Neural progenitor cell (in vitro differentiated cells): ENCODE data around the gene FAM110C. TPM values are rescaled to one million over a fixed set of nuclear protein-coding genes. Genes with fewer than 3 reads are reported as not detected.
A peak's percentile ranks its signal among the peaks of the same experiment; 100 is the strongest.
"Not testable (repeated sequence)": the region's sequence is repeated elsewhere in the genome, so short reads cannot be mapped to it uniquely, and the experiment has no call there.

Experiments
- DNase-seq: peaks from one replicate; pipeline ENCODE4 v3.0.0-alpha.2; 2016; ENCODE audit warnings: low spot score
- H2AFZ ChIP-seq: fragments of 200-600 bp; sonication (generic); replicated peaks from 2 replicates; pipeline ENCODE4 v1.6.1; 2016; ENCODE audit warnings: antibody characterized with exemption
- H3F3A ChIP-seq: fragments of 200-600 bp; sonication (generic); 2 replicates; pipeline ENCODE4 v1.6.1; 2016; ENCODE audit warnings: antibody characterized with exemption, low read depth
- H3K27ac ChIP-seq: fragments of 200-600 bp; sonication (generic); 2 replicates; pipeline ENCODE4 v1.5.1; 2016; ENCODE audit warnings: mild to moderate bottlenecking
- H3K27me3 ChIP-seq: fragments of 200-600 bp; sonication (generic); 2 replicates; pipeline ENCODE4 v1.6.1; 2016; ENCODE audit warnings: mild to moderate bottlenecking, moderate library complexity
- H3K36me3 ChIP-seq: fragments of 200-600 bp; sonication (generic); 2 replicates; pipeline ENCODE4 v1.5.1; 2016
- H3K4me1 ChIP-seq: fragments of 200-600 bp; sonication (generic); 2 replicates; pipeline ENCODE4 v1.6.1; 2016; ENCODE audit warnings: mixed run types
- H3K4me2 ChIP-seq: fragments of 200-600 bp; sonication (generic); 2 replicates; pipeline ENCODE4 v1.6.1; 2016
- H3K4me3 ChIP-seq: fragments of 200-600 bp; sonication (generic); 2 replicates; pipeline ENCODE4 v1.5.1; 2016
- H3K79me2 ChIP-seq: fragments of 200-600 bp; sonication (generic); 2 replicates; pipeline ENCODE4 v1.6.1; 2016; ENCODE audit warnings: low read depth
- H3K9ac ChIP-seq: fragments of 200-600 bp; sonication (generic); 2 replicates; pipeline ENCODE4 v1.6.1; 2016
- H3K9me3 ChIP-seq: fragments of 200-600 bp; sonication (generic); 2 replicates; pipeline ENCODE4 v1.5.1; 2016; ENCODE audit warnings: low read depth
- H4K20me1 ChIP-seq: fragments of 200-600 bp; sonication (generic); 2 replicates; pipeline ENCODE4 v1.6.1; 2016; ENCODE audit warnings: low read depth
- H3K27ac Mint-ChIP-seq: 3 replicates; pipeline ENCODE4 v1.8.0; 2021; ENCODE audit warnings: mixed read lengths
- H3K27me3 Mint-ChIP-seq: 2 replicates; pipeline ENCODE4 v1.8.0; 2022; ENCODE audit warnings: low read depth, mild to moderate bottlenecking, inconsistent platforms, moderate library complexity, mixed read lengths; ENCODE audit not compliant: insufficient read depth
- H3K36me3 Mint-ChIP-seq: 3 replicates; pipeline ENCODE4 v1.8.0; 2021; ENCODE audit warnings: mixed read lengths
- H3K4me1 Mint-ChIP-seq: 3 replicates; pipeline ENCODE4 v1.8.0; 2021; ENCODE audit warnings: mixed read lengths
- H3K4me3 Mint-ChIP-seq: 3 replicates; pipeline ENCODE4 v1.8.0; 2021; ENCODE audit warnings: mild to moderate bottlenecking, moderate library complexity, mixed read lengths
- H3K9me3 Mint-ChIP-seq: 3 replicates; pipeline ENCODE4 v1.8.0; 2020; ENCODE audit warnings: mixed read lengths
- CTCF ChIP-seq: fragments of 200-600 bp; sonication (generic); IDR thresholded peaks from 2 replicates; pipeline ENCODE4 v1.5.1; 2017; ENCODE audit warnings: antibody characterized with exemption, mild to moderate bottlenecking
- EZH2 ChIP-seq: fragments of 200-600 bp; sonication (generic); IDR thresholded peaks from 2 replicates; pipeline ENCODE4 v1.6.1; 2017; ENCODE audit warnings: antibody characterized with exemption, mild to moderate bottlenecking, moderate library complexity
- EZH2phosphoT487 ChIP-seq: fragments of 200-600 bp; sonication (generic); IDR thresholded peaks from 2 replicates; pipeline ENCODE4 v1.6.1; 2017; ENCODE audit warnings: antibody characterized with exemption
- total RNA-seq: library from RNA; depleted of rRNA; stranded (reverse); fragments of >200 nt; gene quantifications from 2 replicates; pipeline ENCODE4 v1.2.3, GENCODE V29; 2015; ENCODE audit warnings: low replicate concordance

Gene FAM110C
- total RNA-seq, 1 donor from 2014 or later, result 0.65 TPM

DNA sequence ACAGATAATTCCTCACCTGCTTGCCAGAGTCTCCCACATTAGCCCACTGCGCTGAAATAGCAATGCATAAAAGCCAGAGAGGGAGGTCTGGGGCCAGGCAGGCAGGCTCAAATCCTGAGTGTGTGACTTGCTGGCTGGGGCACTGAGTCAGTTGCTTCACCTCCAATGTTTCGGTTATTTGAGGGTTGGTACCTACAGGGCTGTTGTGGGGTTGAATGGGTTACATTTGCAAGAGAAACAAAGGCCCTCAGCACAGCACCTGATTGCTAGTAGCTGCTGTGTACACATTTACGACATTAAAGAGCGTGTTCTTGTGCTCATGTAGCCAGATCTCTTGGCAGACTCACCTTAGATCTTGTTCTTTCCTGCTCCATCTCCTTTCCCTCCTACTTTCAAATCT, 34.1 kb upstream of the FAM110C start:
- Mint-ChIP-seq H3K27me3 (peaks cover 4% of the 10 kb centered on the region), H3K9me3 (peaks cover 3% of the 10 kb centered on the region), H3K4me1 (no peaks in the 10 kb centered on the region), H3K27ac (no peak overlapping the region), H3K36me3 (peaks cover 2% of the 10 kb centered on the region), H3K4me3 (no peak overlapping the region)
- no peak overlapping the region for H3K4me2 ChIP-seq
- H3K4me1 ChIP-seq, result no peaks in the 10 kb centered on the region
- no peak overlapping the region for H3K9ac ChIP-seq
- peak overlapping the region; percentile 26 for H2AFZ ChIP-seq
- no peaks in the 10 kb centered on the region for H3K9me3 ChIP-seq
- no peaks in the 10 kb centered on the region for H3F3A ChIP-seq
- H3K79me2 ChIP-seq, result no peaks in the 10 kb centered on the region
- H3K27ac ChIP-seq, result no peak overlapping the region
- no peak for DNase-seq
- no peaks in the 10 kb centered on the region for H3K27me3 ChIP-seq
- no peaks in the 10 kb centered on the region for H4K20me1 ChIP-seq
- H3K4me3 ChIP-seq, result no peak overlapping the region
- H3K36me3 ChIP-seq, result no peaks in the 10 kb centered on the region
- no peak for TF ChIP-seq EZH2
- no peak for TF ChIP-seq CTCF

DNA sequence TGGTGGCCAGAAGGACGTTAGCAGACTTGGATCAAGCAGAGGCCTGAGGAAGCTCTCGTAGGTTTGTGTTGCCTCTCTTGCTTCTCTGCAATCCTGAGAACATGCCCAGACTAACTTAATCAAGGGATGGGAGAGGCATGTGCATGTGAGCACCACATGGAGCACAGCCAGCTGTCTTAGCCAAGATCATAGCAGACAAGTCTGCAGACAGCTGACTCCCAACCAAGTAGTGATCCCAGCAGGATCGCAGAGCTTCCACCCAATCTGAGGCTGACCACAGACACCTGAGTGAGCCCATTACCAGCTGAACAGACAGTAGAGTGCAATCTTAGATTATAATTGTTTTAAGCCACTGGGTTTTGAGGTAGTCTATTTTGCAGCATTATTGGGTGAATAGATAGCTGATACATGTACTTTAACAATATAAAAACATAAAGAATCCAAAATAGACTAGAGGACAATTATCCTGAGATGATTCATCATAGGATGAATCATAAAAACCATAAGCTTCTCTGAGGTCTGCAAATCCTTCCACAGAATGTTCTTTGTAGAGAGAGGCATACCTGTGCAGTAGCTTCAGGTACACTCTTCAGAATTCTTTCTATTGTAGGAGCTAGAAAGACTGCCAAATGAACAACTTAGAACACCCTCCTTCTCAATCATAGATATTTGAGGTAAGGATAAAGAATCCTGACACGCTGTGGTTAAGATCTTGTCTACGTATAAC, 25.2 kb upstream of the FAM110C start:
- H3K36me3 Mint-ChIP-seq, result no peaks in the 10 kb centered on the region
- H3K9me3 ChIP-seq, result no peaks in the 10 kb centered on the region
- H2AFZ ChIP-seq, result no peak overlapping the region
- H3K4me1 ChIP-seq, result no peaks in the 10 kb centered on the region
- no peak for TF ChIP-seq CTCF
- TF ChIP-seq EZH2, result no peak
- TF ChIP-seq EZH2phosphoT487, result no peak
- peaks cover 3% of the 10 kb centered on the region for H3K4me1 Mint-ChIP-seq
- H3K9ac ChIP-seq, result no peak overlapping the region
- peaks cover 4% of the 10 kb centered on the region for H3K27me3 Mint-ChIP-seq
- H3K4me2 ChIP-seq, result no peak overlapping the region
- H3K4me3 Mint-ChIP-seq, result no peak overlapping the region
- no peaks in the 10 kb centered on the region for H3K36me3 ChIP-seq
- no peaks in the 10 kb centered on the region for H3F3A ChIP-seq
- H3K9me3 Mint-ChIP-seq, result peaks cover 2% of the 10 kb centered on the region
- H3K4me3 ChIP-seq, result no peak overlapping the region
- H3K27ac ChIP-seq, result no peak overlapping the region
- no peak overlapping the region for H3K27ac Mint-ChIP-seq
- H4K20me1 ChIP-seq, result no peaks in the 10 kb centered on the region
- DNase-seq, result no peak
- H3K27me3 ChIP-seq, result no peaks in the 10 kb centered on the region
- no peaks in the 10 kb centered on the region for H3K79me2 ChIP-seq

DNA sequence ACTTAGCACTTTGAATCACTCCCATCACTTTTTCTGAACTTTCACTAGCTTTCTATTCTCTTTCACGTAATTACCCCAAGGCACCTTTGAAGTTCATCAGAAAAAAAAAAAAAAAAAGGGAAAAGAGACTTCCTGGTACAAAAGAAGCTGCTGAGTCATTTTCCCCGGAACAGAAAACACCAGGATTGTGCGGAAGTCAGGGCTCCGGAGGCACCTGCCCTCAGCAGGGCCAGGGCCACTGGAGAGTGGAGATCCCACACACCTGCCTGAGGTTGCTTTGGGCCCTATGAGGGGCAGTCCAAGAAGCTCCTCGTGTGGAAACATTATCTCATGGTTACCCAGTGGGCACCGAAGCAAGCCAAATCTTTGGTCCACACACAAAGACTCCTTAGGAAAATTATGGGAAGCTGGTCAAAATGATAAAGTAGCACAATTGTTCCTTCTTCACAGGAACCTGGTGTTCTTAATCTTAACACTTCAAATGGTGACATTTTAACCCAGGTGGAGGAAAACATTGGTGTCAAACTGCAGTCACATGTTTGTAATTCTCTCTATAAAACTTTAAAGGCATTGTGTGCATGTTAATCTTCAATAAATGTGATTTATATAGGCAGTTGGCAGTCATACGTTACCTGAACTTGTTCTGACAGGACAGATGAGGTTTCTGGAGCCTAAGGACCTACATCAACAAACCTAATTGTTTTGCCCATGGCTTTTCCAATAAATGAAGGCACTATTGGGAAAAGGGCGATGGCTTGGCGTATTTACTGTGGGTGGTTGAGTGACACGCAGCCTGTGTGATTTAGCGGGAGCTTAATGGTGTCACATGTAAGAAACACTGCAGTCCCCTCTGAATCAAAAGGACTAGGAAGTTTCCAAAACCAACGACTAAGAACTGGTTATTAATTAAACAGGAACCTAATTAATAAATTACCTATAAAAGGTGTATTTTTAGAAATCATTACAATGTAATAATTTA, 23.4 kb upstream of the FAM110C start:
- H3K4me3 Mint-ChIP-seq, result no peak overlapping the region

GRCh38 chr2:68637-69036, 22.3 kb upstream of the FAM110C start:
- H3K9me3 Mint-ChIP-seq, H3K36me3 Mint-ChIP-seq, H3K9ac ChIP-seq, H3K9me3 ChIP-seq, H3K27ac ChIP-seq, H3K27ac Mint-ChIP-seq, H4K20me1 ChIP-seq, H2AFZ ChIP-seq, H3K4me3 ChIP-seq, H3K36me3 ChIP-seq, H3K27me3 ChIP-seq, H3K4me3 Mint-ChIP-seq, DNase-seq, H3K27me3 Mint-ChIP-seq, H3K79me2 ChIP-seq, H3K4me2 ChIP-seq: not testable (repeated sequence)
- Histone ChIP-seq H3K4me1 (peaks cover 15% of the 10 kb centered on the region), H3F3A (peaks cover 14% of the 10 kb centered on the region)
- peaks cover 11% of the 10 kb centered on the region for H3K4me1 Mint-ChIP-seq

More for the DNA sequence above, 23.4 kb upstream of the FAM110C start:
- Mint-ChIP-seq H3K27me3 (no peaks in the 10 kb centered on the region), H3K4me1 (peaks cover 11% of the 10 kb centered on the region), H3K27ac (no peak overlapping the region), H3K9me3 (peaks cover 2% of the 10 kb centered on the region), H3K36me3 (no peaks in the 10 kb centered on the region)
- Histone ChIP-seq H3K9me3 (no peaks in the 10 kb centered on the region), H2AFZ (no peak overlapping the region), H3K4me2 (no peak overlapping the region), H3K9ac (no peak overlapping the region), H3K4me3 (no peak overlapping the region), H3K27me3 (no peaks in the 10 kb centered on the region), H4K20me1 (no peaks in the 10 kb centered on the region), H3F3A (peaks cover 14% of the 10 kb centered on the region), H3K79me2 (no peaks in the 10 kb centered on the region), H3K27ac (no peak overlapping the region), H3K36me3 (no peaks in the 10 kb centered on the region), H3K4me1 (peaks cover 14% of the 10 kb centered on the region)
- no peak for DNase-seq
- no peak for TF ChIP-seq CTCF
- TF ChIP-seq EZH2phosphoT487, result no peak
- TF ChIP-seq EZH2, result no peak
